Measurements from ENCODE around the gene SLC9A4.

Gene SLC9A4

GRCh38 chr2:102575888-102576287, 102.9 kb downstream of the SLC9A4 start:
- no peak overlapping the region for H3K4me3 Mint-ChIP-seq
- H3K27ac Mint-ChIP-seq, result no peak overlapping the region
- no peak for DNase-seq
- peaks cover 50% of the 10 kb centered on the region for H3K9me3 Mint-ChIP-seq
- no peak for TF ChIP-seq CTCF (IDR thresholded peaks at IDR 0.05)
- no peaks in the 10 kb centered on the region for H3K4me1 Mint-ChIP-seq
- no peaks in the 10 kb centered on the region for H3K36me3 Mint-ChIP-seq (ENCODE audit: low read depth)
- no peaks in the 10 kb centered on the region for H3K27me3 Mint-ChIP-seq (ENCODE audit: low read depth, poor library complexity)

GRCh38 chr2:102578376-102578775, 105.3 kb downstream of the SLC9A4 start:
- Mint-ChIP-seq H3K36me3 (ENCODE audit: low read depth) (no peaks in the 10 kb centered on the region), H3K27ac (no peak overlapping the region), H3K4me1 (no peaks in the 10 kb centered on the region), H3K9me3 (peaks cover 42% of the 10 kb centered on the region), H3K27me3 (ENCODE audit: low read depth, poor library complexity) (no peaks in the 10 kb centered on the region), H3K4me3 (no peak overlapping the region)
- DNase-seq, result no peak
- no peak for TF ChIP-seq CTCF (IDR thresholded peaks at IDR 0.05)

GRCh38 chr2:102581911-102582310, 108.9 kb downstream of the SLC9A4 start:
- peaks cover 14% of the 10 kb centered on the region for H3K9me3 Mint-ChIP-seq
- no peaks in the 10 kb centered on the region for H3K4me1 Mint-ChIP-seq
- no peak for DNase-seq
- TF ChIP-seq CTCF (IDR thresholded peaks at IDR 0.05), result no peak
- H3K36me3 Mint-ChIP-seq (ENCODE audit: low read depth), result no peaks in the 10 kb centered on the region
- H3K4me3 Mint-ChIP-seq, result no peak overlapping the region
- H3K27me3 Mint-ChIP-seq (ENCODE audit: low read depth, poor library complexity), result no peaks in the 10 kb centered on the region
- no peak overlapping the region for H3K27ac Mint-ChIP-seq

GRCh38 chr2:102582845-102583244, 109.8 kb downstream of the SLC9A4 start:
- Mint-ChIP-seq H3K4me1 (no peaks in the 10 kb centered on the region), H3K27ac (no peak overlapping the region), H3K9me3 (peaks cover 7% of the 10 kb centered on the region)

More at GRCh38 chr2:102582845-102583244, 109.8 kb downstream of the SLC9A4 start:
- no peak overlapping the region for H3K4me3 Mint-ChIP-seq
- H3K27me3 Mint-ChIP-seq (ENCODE audit: low read depth, poor library complexity), result no peaks in the 10 kb centered on the region
- TF ChIP-seq CTCF (IDR thresholded peaks at IDR 0.05), result no peak
- no peaks in the 10 kb centered on the region for H3K36me3 Mint-ChIP-seq (ENCODE audit: low read depth)
- DNase-seq, result no peak
